Lower leg skin (tissue), 3 donors: Measurements from ENCODE around the gene MOGAT3.

Experiments used
- CTCF ChIP-seq, 3 donors: fragments of 450-650 bp; IDR thresholded peaks; one replicate each; pipeline ENCODE4 v1.5.1; 2016; ENCODE audit warnings: antibody characterized with exemption in 3 of 3, mild to moderate bottlenecking in 3 of 3, moderate library complexity in 2 of 3
- POLR2A ChIP-seq, 2 donors: fragments of 450-650 bp; IDR thresholded peaks; one replicate each; pipeline ENCODE4 v1.6.1; 2016 to 2017; ENCODE audit warnings: antibody characterized with exemption in 2 of 2, mild to moderate bottlenecking in 1 of 2, moderate library complexity in 1 of 2

GRCh38 chr7:101212014-101212413, 11.2 kb upstream of the MOGAT3 start:
- TF ChIP-seq CTCF (IDR thresholded peaks at IDR 0.05) (no peak), POLR2A (IDR thresholded peaks at IDR 0.05) (no peak)
